Left kidney (tissue), 2 donors: ENCODE results near the gene SELPLG. TPM values are rescaled to one million over a fixed set of nuclear protein-coding genes. Genes with fewer than 3 reads are reported as not detected.
A peak's percentile ranks its signal among the peaks of the same experiment; 100 is the strongest.

Source experiments
- DNase-seq: peaks from one replicate; pipeline ENCODE4 v3.0.0-alpha.2; 2013
- polyA plus RNA-seq: library from polyadenylated mRNA; unstranded; fragments of 120-200 nt; gene quantifications from one replicate; pipeline ENCODE4 v1.2.1, GENCODE V29; 2013; ENCODE audit not compliant: insufficient read length

The SELPLG gene
- polyA plus RNA-seq, 1 donor = 1.3 TPM

GRCh38 chr12:108605000-108605689 lies 28.5 kb downstream of the SELPLG start:
- DNase-seq = no peak

GRCh38 chr12:108604208-108604941 lies 29.3 kb downstream of the SELPLG start:
- DNase-seq = peak; percentile 31

- no peak for DNase-seq
Measured at GRCh38 chr12:108603743-108604142, 30.0 kb downstream of the SELPLG start.

GRCh38 chr12:108602976-108603704 lies 30.6 kb downstream of the SELPLG start:
- no peak for DNase-seq

GRCh38 chr12:108602209-108602705 lies 31.4 kb downstream of the SELPLG start:
- no peak for DNase-seq

- no peak for DNase-seq
Measured at GRCh38 chr12:108600702-108601007, 33.0 kb downstream of the SELPLG start.

- DNase-seq = no peak
Measured at GRCh38 chr12:108599948-108600701, 33.6 kb downstream of the SELPLG start.

GRCh38 chr12:108599541-108599940 lies 34.2 kb downstream of the SELPLG start:
- no peak for DNase-seq

GRCh38 chr12:108598553-108599250 lies 35.0 kb downstream of the SELPLG start:
- DNase-seq = no peak

GRCh38 chr12:108597559-108598471 lies 35.9 kb downstream of the SELPLG start, which contains the start of gene TMEM119:
TSS of gene TMEM119 (minus strand) at chr12:108598084. CDS start at chr12:108592383, 5,701 bp downstream.
- peak; percentile 59 for DNase-seq

GRCh38 chr12:108596854-108597558 lies 36.7 kb downstream of the SELPLG start:
- no peak for DNase-seq

GRCh38 chr12:108595711-108596647 lies 37.7 kb downstream of the SELPLG start:
- DNase-seq = no peak

GRCh38 chr12:108594960-108595710 lies 38.6 kb downstream of the SELPLG start:
- DNase-seq = no peak

- no peak for DNase-seq
Measured at GRCh38 chr12:108594323-108594903, 39.3 kb downstream of the SELPLG start.

- no peak for DNase-seq
Measured at GRCh38 chr12:108592033-108592909, 41.4 kb downstream of the SELPLG start.
